ENCODE measurements around the gene MAD2L1.
A peak's percentile ranks its signal among the peaks of the same experiment; 100 is the strongest.

MAD2L1 gene

GRCh38 chr4:120007191-120007871 lies 59.3 kb downstream of the MAD2L1 start:
- H3K27me3 ChIP-seq, result no peaks in the 10 kb centered on the region
- intact Hi-C loops (cut with DNase I; ENCODE audit: low total_unique reads), result no loop called here
- peak overlapping the region; percentile 9 to 33 for H3K27ac ChIP-seq
- peaks cover 0 to 14% (median 6%) of the 10 kb centered on the region in 4 donors for H3K4me1 ChIP-seq
- H3K9me3 ChIP-seq, result no peaks in the 10 kb centered on the region
- no peaks in the 10 kb centered on the region for H3K36me3 ChIP-seq
- no peak for TF ChIP-seq CTCF (IDR thresholded peaks at IDR 0.05)
- no peak overlapping the region for H3K4me3 ChIP-seq
- DNase-seq, result no peak

All from tibial artery (tissue), 4 donors.